GM19099 (cell line): Measurements from ENCODE around the gene TSSK1B.

Experiments used
- POLR2A ChIP-seq: IDR thresholded peaks from 3 replicates; pipeline ENCODE4 v1.6.1; 2011; ENCODE audit warnings: low read depth; ENCODE audit not compliant: insufficient read length; ENCODE audit errors: extremely low read depth

TSSK1B gene

DNA sequence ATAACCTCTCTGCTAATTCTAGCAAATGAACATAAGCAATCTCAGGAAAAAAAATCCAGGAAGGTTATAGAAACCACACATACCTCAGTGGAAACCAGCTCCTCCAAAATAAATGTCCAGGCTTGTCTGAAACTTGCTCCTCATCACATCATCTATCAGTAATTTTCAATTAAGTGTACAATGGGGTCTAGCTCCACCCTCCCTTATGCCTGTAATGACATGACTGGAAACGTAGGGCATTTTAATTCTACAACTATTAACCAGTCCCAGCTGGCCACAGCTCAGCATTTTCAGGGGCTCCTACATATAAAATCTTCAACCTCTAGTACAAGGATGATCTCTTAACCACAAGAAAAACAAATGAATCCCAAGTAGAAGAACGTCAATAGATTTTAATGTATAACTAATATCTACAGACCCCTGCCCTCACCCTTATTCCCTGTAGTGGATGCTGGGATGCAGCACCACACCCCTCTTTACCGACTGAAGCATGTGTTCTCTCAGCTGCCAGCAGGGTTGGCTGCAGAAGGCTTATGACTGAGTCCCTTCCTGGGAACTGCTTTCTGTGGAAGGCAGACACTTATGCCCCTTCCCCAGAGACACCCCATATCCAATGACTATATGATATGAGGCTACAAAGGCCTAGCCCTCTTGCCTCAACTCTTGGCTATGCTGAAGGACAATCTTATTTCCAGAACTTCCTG lies 6.8 kb downstream of the TSSK1B start:
- TF ChIP-seq POLR2A = no peak

DNA sequence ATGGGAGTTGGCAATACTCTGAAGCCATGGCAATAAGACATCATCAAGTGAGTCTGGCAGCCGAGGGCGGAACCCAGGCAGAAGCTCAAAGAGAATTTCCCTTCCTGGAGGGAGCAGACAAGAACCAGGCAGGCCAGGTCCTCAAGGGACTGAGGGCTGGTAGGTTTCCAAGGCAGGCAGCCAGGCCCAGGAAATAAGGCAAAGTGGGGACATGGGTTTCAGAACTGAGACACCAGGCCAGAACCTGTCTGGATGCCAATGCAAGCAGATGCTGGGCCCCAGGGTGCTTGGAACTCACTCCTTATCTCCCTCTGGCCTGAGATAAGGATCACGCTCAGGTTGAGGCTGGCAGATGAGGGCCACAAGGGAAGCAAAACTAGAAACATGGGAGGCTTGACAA lies 8.9 kb downstream of the TSSK1B start:
- no peak for TF ChIP-seq POLR2A

DNA sequence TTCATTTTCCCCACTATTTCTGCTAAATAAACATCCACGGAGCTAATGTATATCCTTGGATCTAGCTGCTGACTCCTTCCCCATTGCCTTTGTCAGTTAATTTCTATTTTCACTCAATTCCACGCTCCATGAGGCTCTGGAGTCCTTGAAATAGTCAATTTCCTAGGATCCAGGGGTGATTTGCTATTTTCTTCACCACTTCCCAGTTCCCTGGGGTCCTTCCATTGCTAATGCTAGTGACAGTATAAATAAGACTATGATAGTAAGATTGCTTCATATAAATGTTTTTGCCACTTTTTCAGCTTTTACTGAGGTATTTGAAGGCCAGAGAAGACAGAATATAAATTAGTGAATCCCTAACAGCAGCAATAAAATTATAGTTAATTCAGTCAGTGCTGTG lies 13.1 kb downstream of the TSSK1B start:
- TF ChIP-seq POLR2A = no peak

DNA sequence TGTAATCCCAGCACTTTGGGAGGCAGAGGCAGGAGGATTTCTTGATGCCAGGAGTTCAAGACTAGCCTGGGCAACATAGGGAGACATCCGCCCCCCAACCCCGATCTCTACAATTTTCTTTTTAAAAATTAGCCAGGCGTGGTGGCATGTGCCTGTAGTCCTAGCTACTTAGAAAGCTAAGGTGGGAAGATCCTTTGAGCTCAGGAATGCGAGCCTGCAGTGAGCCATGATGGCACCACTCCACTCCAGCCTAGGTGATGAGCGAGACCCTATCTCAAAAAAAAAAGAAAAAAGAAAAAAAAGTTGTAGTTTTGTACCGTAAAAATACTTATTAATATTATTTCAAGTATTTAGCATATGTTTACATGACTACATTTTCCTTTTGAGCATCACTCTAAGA lies 29.3 kb downstream of the TSSK1B start:
- no peak for TF ChIP-seq POLR2A

DNA sequence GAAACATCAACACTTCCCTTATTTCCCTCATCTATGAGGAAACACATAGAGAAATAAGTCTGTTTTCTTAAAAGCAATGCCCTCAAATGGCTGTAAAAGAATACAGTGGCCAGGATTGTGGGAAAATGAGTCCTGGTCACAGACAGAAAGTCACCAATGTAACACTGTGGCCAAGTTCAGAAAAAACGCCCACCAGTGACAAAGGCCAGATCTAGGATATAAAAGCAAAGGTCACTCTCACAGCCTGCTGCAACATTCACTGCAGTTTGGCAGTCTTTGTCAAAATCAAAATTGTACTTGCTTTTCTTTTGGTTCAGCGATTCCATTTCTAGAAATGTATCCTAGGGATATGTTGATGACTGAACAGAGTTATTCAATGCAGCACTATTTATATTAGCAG lies 30.5 kb downstream of the TSSK1B start:
- TF ChIP-seq POLR2A = no peak

DNA sequence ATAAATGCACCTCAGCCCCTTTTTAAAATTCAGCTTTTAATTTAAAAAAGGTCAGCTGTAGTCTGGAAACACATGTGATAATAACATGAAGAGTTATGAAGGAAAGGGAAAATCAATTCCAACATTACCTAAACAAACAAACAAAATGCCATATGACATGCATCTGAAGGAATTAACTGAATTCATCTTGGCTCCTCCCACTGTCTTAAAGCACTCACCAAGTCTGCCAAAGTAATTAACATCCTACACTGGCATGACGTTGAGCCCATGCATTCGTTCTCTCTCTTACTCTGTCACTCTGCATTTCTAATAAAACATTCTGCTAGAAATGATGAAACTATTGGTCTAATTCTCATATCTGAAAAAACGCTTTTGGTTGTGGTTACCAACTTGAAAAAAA lies 37.7 kb downstream of the TSSK1B start:
- TF ChIP-seq POLR2A = no peak

DNA sequence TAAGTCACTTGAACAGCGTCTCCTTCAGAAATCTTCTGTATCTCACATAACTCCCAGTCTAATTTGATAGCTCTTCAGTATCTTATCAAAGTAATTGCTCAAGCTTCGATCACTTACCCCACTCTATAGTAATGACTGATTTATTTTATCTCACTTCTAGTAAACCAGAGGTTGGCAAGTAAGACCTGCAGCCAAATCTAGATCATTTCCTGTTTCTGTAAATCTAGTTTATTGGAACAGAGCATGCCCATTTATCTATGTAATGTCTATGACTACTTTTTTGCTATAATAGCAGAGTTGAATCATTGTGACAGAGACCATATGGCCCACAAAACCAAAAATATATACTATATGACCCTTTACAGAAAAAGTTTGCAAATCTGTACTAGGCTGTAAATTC lies 40.1 kb downstream of the TSSK1B start:
- TF ChIP-seq POLR2A = no peak

DNA sequence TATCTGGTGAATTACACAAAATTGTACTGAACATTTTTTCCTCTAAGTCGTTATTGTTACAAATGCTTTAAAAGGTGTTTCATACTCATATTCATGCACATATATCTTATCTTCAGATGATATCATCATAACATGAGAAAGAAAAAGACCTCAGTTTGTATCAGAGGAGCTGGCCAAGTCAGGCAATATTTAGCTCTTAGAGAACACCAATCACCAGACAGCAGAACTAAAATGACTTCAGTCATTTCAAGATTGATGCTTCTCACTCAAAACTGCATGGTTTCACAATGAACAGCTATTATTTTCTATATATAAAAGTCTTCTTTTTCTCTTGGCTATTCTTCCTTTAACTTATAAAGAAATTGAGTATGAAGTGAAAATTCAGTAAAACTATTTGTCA lies 44.6 kb downstream of the TSSK1B start:
- no peak for TF ChIP-seq POLR2A

DNA sequence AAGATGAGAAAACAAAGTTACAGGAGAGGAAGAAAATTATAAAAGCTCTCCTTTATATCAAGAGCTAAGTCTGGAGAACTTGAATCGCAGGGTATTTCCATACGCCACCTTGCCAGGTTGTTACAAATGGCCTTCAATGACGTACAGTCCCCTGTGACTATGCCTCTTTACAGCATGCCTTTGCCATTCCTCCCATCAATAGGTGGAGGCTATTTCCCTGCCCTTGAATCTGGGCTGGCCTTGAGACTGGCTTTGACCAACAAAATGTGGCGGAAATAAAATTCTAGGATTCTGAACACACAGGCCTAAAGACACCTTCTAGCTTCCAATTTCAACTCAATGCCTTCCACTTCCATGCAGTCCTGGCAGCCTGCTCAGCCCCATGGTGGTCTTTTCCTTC lies 45.7 kb downstream of the TSSK1B start:
- TF ChIP-seq POLR2A = no peak

DNA sequence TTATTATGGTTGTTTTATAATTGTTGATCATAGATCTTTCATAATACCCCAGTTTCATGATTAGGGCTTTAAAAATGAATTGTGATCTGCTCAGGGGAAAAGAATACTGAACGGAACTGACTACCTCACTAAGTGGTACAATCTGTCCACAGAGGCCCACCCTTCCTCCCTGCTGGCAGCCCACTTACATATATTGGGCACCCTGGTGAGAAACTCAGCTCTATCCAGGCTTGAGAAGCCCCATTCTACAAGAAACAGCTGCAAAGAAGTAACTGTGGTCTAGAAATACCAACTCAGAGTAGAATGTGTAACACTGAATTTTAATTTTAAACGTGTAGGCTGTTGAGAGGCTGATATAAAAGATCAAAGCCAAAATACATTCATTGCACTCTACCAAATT lies 46.9 kb downstream of the TSSK1B start:
- no peak for TF ChIP-seq POLR2A

DNA sequence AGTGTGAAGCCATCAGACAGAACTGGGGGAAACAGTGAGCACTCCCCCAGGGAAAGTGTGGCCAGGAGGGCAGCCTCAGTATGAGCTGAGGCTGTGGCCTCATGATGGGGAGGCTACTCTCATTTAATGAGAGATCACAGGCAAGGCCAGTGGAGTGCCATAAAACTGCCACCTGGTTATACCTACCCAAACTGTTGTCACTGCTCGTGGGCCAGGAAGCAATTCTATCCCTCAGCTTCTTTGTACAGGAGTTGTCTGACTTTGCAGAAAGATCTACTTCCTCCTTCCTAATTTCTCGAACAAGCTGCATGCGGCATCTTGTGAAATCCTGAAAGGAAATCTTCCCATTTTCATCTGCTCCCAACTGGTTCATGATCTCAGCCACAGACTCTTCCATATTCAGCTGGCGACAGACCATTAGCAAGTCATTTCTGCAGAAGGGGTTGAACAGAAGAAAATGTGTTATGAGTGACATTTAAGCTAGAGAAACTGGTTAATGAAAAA lies 50.0 kb downstream of the TSSK1B start:
- TF ChIP-seq POLR2A = no peak

DNA sequence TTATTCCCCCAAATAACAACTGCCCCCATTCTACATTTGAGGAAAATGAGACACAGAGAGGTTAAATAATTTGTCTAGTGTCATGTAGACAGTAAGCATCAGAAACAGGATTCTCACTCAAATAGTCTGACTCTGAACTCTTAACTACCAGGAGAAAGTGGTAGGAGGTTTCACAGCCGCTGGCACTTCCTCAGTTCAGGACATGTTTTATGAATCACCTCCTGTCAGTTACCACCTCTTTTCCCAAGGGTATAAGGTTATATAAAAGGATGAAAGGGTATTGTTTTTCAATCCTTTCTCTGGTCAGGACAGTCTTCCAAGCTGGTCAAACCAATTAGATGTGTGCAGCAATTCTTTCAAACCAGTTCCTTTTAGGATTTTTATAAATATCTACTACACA lies 52.1 kb downstream of the TSSK1B start:
- no peak for TF ChIP-seq POLR2A
